Measurements from ENCODE around the gene PPEF1.

The PPEF1 gene

DNA sequence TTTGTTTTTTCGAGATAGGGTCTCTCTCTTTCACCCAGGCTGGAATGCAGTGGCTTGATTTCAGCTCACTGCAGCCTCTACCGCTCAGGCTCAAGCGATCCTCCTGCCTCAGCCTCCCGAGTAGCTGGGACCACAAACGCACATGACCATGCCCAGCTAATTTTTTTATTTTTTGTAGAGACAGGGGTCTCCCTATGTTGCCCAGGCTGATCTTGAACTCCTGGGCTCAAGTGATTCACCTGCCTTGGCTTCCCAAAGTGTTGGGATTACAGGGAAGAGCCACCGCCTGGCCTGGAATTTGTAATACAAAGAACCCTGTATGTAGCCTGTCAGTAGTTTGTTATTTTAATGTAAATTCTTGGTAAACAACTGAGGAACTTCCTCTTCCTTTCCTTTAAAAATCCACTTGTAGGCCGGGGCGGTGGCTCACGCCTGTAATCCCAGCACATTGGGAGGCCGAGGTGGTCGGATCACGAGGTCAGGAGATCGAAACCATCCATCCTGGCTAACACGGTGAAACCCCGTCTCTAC is 157.0 kb downstream of the PPEF1 start:
- WGBS (ENCODE audit: insufficient coverage, insufficient read length): no CpG with 5 or more reads among the region's 15 CpGs
- no peaks in the 10 kb centered on the region for H3K9me3 ChIP-seq (ENCODE audit: control insufficient read depth, insufficient read depth, low read length)
- DNase-seq (ENCODE audit: low read depth, low spot score): no peak
- H3K4me3 ChIP-seq (ENCODE audit: low read length): no peak overlapping the region
- no peaks in the 10 kb centered on the region for H3K27me3 ChIP-seq (ENCODE audit: control insufficient read depth, insufficient read depth, low read length)
- no peaks in the 10 kb centered on the region for H3K4me1 ChIP-seq (ENCODE audit: control insufficient read depth, insufficient read depth, low read length)
- no peak overlapping the region for H3K27ac ChIP-seq (ENCODE audit: low read length)
- H3K36me3 ChIP-seq (ENCODE audit: control insufficient read depth, insufficient read depth, low read length): no peaks in the 10 kb centered on the region

GRCh38 chrX:18871161-18871890 is 163.9 kb downstream of the PPEF1 start:
- H3K4me3 ChIP-seq (ENCODE audit: low read length): no peak overlapping the region
- H3K27ac ChIP-seq (ENCODE audit: low read length): no peak overlapping the region
- no CpG with 5 or more reads among the region's 10 CpGs for WGBS (ENCODE audit: insufficient coverage, insufficient read length)
- H3K36me3 ChIP-seq (ENCODE audit: control insufficient read depth, insufficient read depth, low read length): no peaks in the 10 kb centered on the region
- H3K27me3 ChIP-seq (ENCODE audit: control insufficient read depth, insufficient read depth, low read length): no peaks in the 10 kb centered on the region
- no peaks in the 10 kb centered on the region; the same call in 1 of the 2 replicates for H3K4me1 ChIP-seq (ENCODE audit: control insufficient read depth, insufficient read depth, low read length)
- DNase-seq (ENCODE audit: low read depth, low spot score): no peak
- H3K9me3 ChIP-seq (ENCODE audit: control insufficient read depth, insufficient read depth, low read length): no peaks in the 10 kb centered on the region

DNA sequence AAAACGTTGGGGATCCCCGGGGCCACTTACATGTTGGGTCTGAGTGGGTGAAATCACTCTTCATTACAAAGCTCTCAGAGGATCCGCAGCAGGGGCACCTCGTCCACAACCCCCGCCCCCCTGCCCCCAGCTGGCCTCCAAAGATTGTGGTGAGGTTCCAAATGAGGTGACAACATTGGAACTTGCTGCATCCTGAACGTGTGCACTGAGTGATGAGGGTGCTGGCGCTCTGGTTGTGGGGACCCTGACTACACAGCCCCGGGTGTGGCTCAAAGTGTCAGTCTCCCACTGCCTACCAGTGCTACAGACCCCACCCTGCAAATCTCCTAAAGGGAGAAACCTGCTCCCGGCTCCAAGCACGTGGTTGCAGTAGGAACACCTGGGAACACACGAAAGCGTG is 164.5 kb downstream of the PPEF1 start:
- no peak overlapping the region for H3K4me3 ChIP-seq (ENCODE audit: low read length)
- no peaks in the 10 kb centered on the region; the same call in 1 of the 2 replicates for H3K4me1 ChIP-seq (ENCODE audit: control insufficient read depth, insufficient read depth, low read length)
- WGBS (ENCODE audit: insufficient coverage, insufficient read length): no CpG with 5 or more reads among the region's 12 CpGs
- H3K27ac ChIP-seq (ENCODE audit: low read length): no peak overlapping the region
- H3K27me3 ChIP-seq (ENCODE audit: control insufficient read depth, insufficient read depth, low read length): no peaks in the 10 kb centered on the region
- no peak for DNase-seq (ENCODE audit: low read depth, low spot score)
- no peaks in the 10 kb centered on the region for H3K9me3 ChIP-seq (ENCODE audit: control insufficient read depth, insufficient read depth, low read length)
- no peaks in the 10 kb centered on the region for H3K36me3 ChIP-seq (ENCODE audit: control insufficient read depth, insufficient read depth, low read length)

GRCh38 chrX:18872621-18873020 is 165.2 kb downstream of the PPEF1 start:
- Histone ChIP-seq H3K36me3 (ENCODE audit: control insufficient read depth, insufficient read depth, low read length) (no peaks in the 10 kb centered on the region), H3K4me1 (ENCODE audit: control insufficient read depth, insufficient read depth, low read length) (no peaks in the 10 kb centered on the region; the same call in 1 of the 2 replicates), H3K27me3 (ENCODE audit: control insufficient read depth, insufficient read depth, low read length) (no peaks in the 10 kb centered on the region), H3K9me3 (ENCODE audit: control insufficient read depth, insufficient read depth, low read length) (no peaks in the 10 kb centered on the region), H3K27ac (ENCODE audit: low read length) (no peak overlapping the region), H3K4me3 (ENCODE audit: low read length) (no peak overlapping the region)
- DNase-seq (ENCODE audit: low read depth, low spot score): no peak
- no CpG with 5 or more reads among the region's 8 CpGs for WGBS (ENCODE audit: insufficient coverage, insufficient read length)

- Histone ChIP-seq H3K27me3 (ENCODE audit: control insufficient read depth, insufficient read depth, low read length) (no peaks in the 10 kb centered on the region), H3K27ac (ENCODE audit: low read length) (no peak overlapping the region), H3K36me3 (ENCODE audit: control insufficient read depth, insufficient read depth, low read length) (no peaks in the 10 kb centered on the region), H3K4me1 (ENCODE audit: control insufficient read depth, insufficient read depth, low read length) (no peaks in the 10 kb centered on the region; the same call in 1 of the 2 replicates), H3K9me3 (ENCODE audit: control insufficient read depth, insufficient read depth, low read length) (no peaks in the 10 kb centered on the region), H3K4me3 (ENCODE audit: low read length) (no peak overlapping the region)
- no CpG with 5 or more reads among the region's 27 CpGs for WGBS (ENCODE audit: insufficient coverage, insufficient read length)
- no peak for DNase-seq (ENCODE audit: low read depth, low spot score)
These were observed 165.8 kb downstream of the PPEF1 start for GRCh38 chrX:18873189-18873791.

DNA sequence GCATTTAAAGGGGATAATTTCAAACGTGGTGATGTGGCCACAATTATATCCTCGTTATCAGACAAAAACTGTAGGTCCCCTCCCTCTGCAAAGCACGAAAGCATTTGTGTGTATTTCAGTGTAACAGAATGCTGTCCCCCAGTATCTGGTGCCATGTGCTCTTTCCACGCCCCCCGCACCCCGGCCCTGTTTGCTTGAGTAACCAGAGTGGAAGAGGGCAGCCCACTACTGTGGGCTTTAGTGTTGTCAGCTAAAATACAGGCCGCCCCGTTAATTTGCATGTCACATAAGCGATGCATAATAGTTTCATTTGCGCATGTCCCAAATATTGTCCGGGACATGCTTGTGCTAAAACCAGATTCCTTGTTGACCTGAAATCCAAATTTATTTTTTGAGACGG is 166.4 kb downstream of the PPEF1 start:
- H3K4me3 ChIP-seq (ENCODE audit: low read length): no peak overlapping the region
- no peak for DNase-seq (ENCODE audit: low read depth, low spot score)
- H3K27me3 ChIP-seq (ENCODE audit: control insufficient read depth, insufficient read depth, low read length): no peaks in the 10 kb centered on the region
- no peaks in the 10 kb centered on the region for H3K9me3 ChIP-seq (ENCODE audit: control insufficient read depth, insufficient read depth, low read length)
- whole genome bisulfite sequencing (ENCODE audit: insufficient coverage, insufficient read length): no CpG with 5 or more reads among the region's 12 CpGs
- H3K4me1 ChIP-seq (ENCODE audit: control insufficient read depth, insufficient read depth, low read length): no peaks in the 10 kb centered on the region; the same call in 1 of the 2 replicates
- no peak overlapping the region for H3K27ac ChIP-seq (ENCODE audit: low read length)
- H3K36me3 ChIP-seq (ENCODE audit: control insufficient read depth, insufficient read depth, low read length): no peaks in the 10 kb centered on the region

- H3K27me3 ChIP-seq (ENCODE audit: control insufficient read depth, insufficient read depth, low read length): no peaks in the 10 kb centered on the region
- H3K36me3 ChIP-seq (ENCODE audit: control insufficient read depth, insufficient read depth, low read length): no peaks in the 10 kb centered on the region
- no peaks in the 10 kb centered on the region for H3K9me3 ChIP-seq (ENCODE audit: control insufficient read depth, insufficient read depth, low read length)
- H3K27ac ChIP-seq (ENCODE audit: low read length): no peak overlapping the region
- H3K4me1 ChIP-seq (ENCODE audit: control insufficient read depth, insufficient read depth, low read length): no peaks in the 10 kb centered on the region; the same call in 1 of the 2 replicates
- no peak for DNase-seq (ENCODE audit: low read depth, low spot score)
- no CpG with 5 or more reads among the region's 27 CpGs for WGBS (ENCODE audit: insufficient coverage, insufficient read length)
- no peak overlapping the region for H3K4me3 ChIP-seq (ENCODE audit: low read length)
These were observed 167.3 kb downstream of the PPEF1 start for GRCh38 chrX:18874560-18875255.

DNA sequence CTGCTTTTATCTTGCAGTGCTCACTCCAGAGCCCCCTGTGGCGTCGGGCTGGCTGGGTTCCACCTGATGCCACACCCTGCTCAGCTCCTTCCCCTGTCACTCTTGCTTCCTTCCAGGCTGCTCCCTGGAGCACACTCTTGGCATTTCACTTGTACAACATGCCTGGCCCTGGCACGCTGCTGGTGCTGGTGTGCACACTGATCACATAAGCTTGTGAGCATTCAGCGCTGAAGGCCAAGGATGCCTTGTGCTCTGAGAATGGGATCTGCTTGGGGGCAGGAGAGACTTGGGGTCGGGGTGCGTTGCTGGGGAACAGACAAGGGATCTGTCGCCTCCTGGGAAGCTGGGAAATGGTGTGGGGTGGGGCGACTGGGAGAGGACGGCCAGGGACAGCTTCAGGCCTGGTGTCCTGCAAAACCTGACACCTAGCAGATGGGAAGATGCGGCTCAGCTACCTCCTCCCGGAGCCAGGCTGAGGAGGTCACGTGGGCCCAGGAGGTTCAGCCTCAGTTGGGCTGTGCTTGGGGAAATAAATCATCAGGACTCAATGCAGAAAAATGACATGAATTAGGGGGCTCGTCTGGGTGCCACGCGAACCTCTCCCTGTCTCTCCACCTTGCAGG is 167.9 kb downstream of the PPEF1 start:
- Histone ChIP-seq H3K4me3 (ENCODE audit: low read length) (no peak overlapping the region), H3K9me3 (ENCODE audit: control insufficient read depth, insufficient read depth, low read length) (no peaks in the 10 kb centered on the region), H3K27ac (ENCODE audit: low read length) (no peak overlapping the region), H3K4me1 (ENCODE audit: control insufficient read depth, insufficient read depth, low read length) (no peaks in the 10 kb centered on the region; the same call in 1 of the 2 replicates), H3K27me3 (ENCODE audit: control insufficient read depth, insufficient read depth, low read length) (no peaks in the 10 kb centered on the region), H3K36me3 (ENCODE audit: control insufficient read depth, insufficient read depth, low read length) (no peaks in the 10 kb centered on the region)
- no CpG with 5 or more reads among the region's 15 CpGs for WGBS (ENCODE audit: insufficient coverage, insufficient read length)
- DNase-seq (ENCODE audit: low read depth, low spot score): no peak

- WGBS (ENCODE audit: insufficient coverage, insufficient read length): no CpG with 5 or more reads among the region's 7 CpGs
- Histone ChIP-seq H3K27me3 (ENCODE audit: control insufficient read depth, insufficient read depth, low read length) (no peaks in the 10 kb centered on the region), H3K36me3 (ENCODE audit: control insufficient read depth, insufficient read depth, low read length) (no peaks in the 10 kb centered on the region), H3K4me3 (ENCODE audit: low read length) (no peak overlapping the region), H3K4me1 (ENCODE audit: control insufficient read depth, insufficient read depth, low read length) (no peaks in the 10 kb centered on the region), H3K9me3 (ENCODE audit: control insufficient read depth, insufficient read depth, low read length) (no peaks in the 10 kb centered on the region), H3K27ac (ENCODE audit: low read length) (no peak overlapping the region)
- no peak for DNase-seq (ENCODE audit: low read depth, low spot score)
These were observed 170.0 kb downstream of the PPEF1 start for GRCh38 chrX:18877469-18877868.

Data from iPS DF 6.9 (cell line).